Tibial nerve (tissue), 4 donors: ENCODE data around the gene HSF5.

Experiments
- CTCF ChIP-seq, 5 experiments: fragments of 200-600 bp in 3 of 5; fragments of 450-650 bp in 2 of 5; sonication (generic) in 3 of 5; IDR thresholded peaks; one replicate each; pipeline ENCODE4 v1.5.1; 2016 to 2019; ENCODE audit warnings: antibody characterized with exemption in 5 of 5, mild to moderate bottlenecking in 3 of 5, moderate library complexity in 2 of 5
- EP300 ChIP-seq, 2 donors: sonication (generic); formaldehyde crosslinking; IDR thresholded peaks; one replicate each; pipeline ENCODE4 v1.6.1; 2017; ENCODE audit warnings: antibody characterized with exemption in 2 of 2, mild to moderate bottlenecking in 1 of 2
- POLR2A ChIP-seq, 2 donors: fragments of 450-650 bp; IDR thresholded peaks; one replicate each; pipeline ENCODE4 v1.6.1; 2017; ENCODE audit warnings: antibody characterized with exemption in 2 of 2, mild to moderate bottlenecking in 2 of 2, moderate library complexity in 2 of 2

GRCh38 chr17:58410714-58411407, 77.3 kb downstream of the HSF5 start:
- TF ChIP-seq POLR2A (IDR thresholded peaks at IDR 0.05) (no peak), CTCF (IDR thresholded peaks at IDR 0.05) (no peak), EP300 (IDR thresholded peaks at IDR 0.05) (no peak)
